Panc1 (cell line): Measurements from ENCODE around the gene GAPT. TPM values are rescaled to one million over a fixed set of nuclear protein-coding genes. Genes with fewer than 3 reads are reported as not detected.

Source experiments
- ATAC-seq: fragments of 200-7000 bp; cut with Tn5 transposase; 2 replicates; pipeline ENCODE4 v1.9.1; 2020; ENCODE audit warnings: mild to moderate bottlenecking, moderate library complexity
- BruUV-seq: library from RNA; stranded (reverse); fragments of 400-500 nt; replicated peaks from 2 replicates; lab custom pipeline; 2021; lab: Mats Ljungman, UMichigan
- CTCF ChIA-PET: fragments of 300-600 bp; sonication (Branson Sonifier 250); formaldehyde crosslinking; loops from one replicate; lab custom pipeline; 2022; ENCODE audit warnings: antibody characterized with exemption; lab: Charles Lee
- POLR2A ChIA-PET: fragments of 300-600 bp; sonication (Branson Sonifier 250); formaldehyde crosslinking; loops from one replicate; lab custom pipeline; 2022; ENCODE audit warnings: antibody characterized with exemption; lab: Charles Lee
- DNase-seq: peaks from one replicate; pipeline ENCODE4 v3.0.0-alpha.2; 2010; ENCODE audit warnings: low read depth, low spot score
- H3K27ac ChIP-seq: 2 replicates; pipeline ENCODE4 v1.5.1; 2011; ENCODE audit warnings: mild to moderate bottlenecking, low read length, inconsistent platforms
- H3K27me3 ChIP-seq: fragments of 200-500 bp; sonication (Bioruptor generic); 2 replicates; pipeline ENCODE4 v1.6.0; 2014; ENCODE audit warnings: low read length, inconsistent platforms; ENCODE audit not compliant: control insufficient read depth, insufficient read depth
- H3K36me3 ChIP-seq: fragments of 200-500 bp; sonication (Bioruptor generic); 2 replicates; pipeline ENCODE4 v1.5.1; 2014; ENCODE audit warnings: inconsistent platforms, mild to moderate bottlenecking, low read length, moderate library complexity; ENCODE audit not compliant: control insufficient read depth, insufficient read depth
- H3K4me1 ChIP-seq: 2 replicates; pipeline ENCODE4 v1.5.1; 2011; ENCODE audit warnings: inconsistent platforms, mild to moderate bottlenecking, low read length, moderate library complexity; ENCODE audit not compliant: control insufficient read depth, insufficient read depth
- H3K4me3 ChIP-seq, 2 experiments: 2 replicates each; pipeline ENCODE4 v1.5.1; 2011 to 2012; ENCODE audit warnings: low read depth in 2 of 2, low read length in 2 of 2, mild to moderate bottlenecking in 2 of 2, inconsistent platforms in 1 of 2, moderate library complexity in 1 of 2
- H3K9me3 ChIP-seq: fragments of 200-500 bp; sonication (Bioruptor generic); 2 replicates; pipeline ENCODE4 v1.5.1; 2014; ENCODE audit warnings: low read depth, mild to moderate bottlenecking, inconsistent platforms, low read length, moderate library complexity; ENCODE audit not compliant: control insufficient read depth, insufficient read depth
- POLR2AphosphoS5 ChIP-seq: IDR thresholded peaks from 2 replicates; pipeline ENCODE4 v1.6.1; 2012; ENCODE audit warnings: mild to moderate bottlenecking, low read depth, low read length, moderate library complexity
- SIN3A ChIP-seq: IDR thresholded peaks from 2 replicates; pipeline ENCODE4 v1.6.1; 2012; ENCODE audit warnings: low read depth, mild to moderate bottlenecking, low read length, moderate library complexity, borderline replicate concordance; ENCODE audit not compliant: insufficient read depth
- TCF7L2 ChIP-seq: IDR thresholded peaks from 2 replicates; pipeline ENCODE4 v1.6.1; 2011; ENCODE audit warnings: mild to moderate bottlenecking, low read depth, low read length, inconsistent platforms
- in situ Hi-C: cut with HindIII; loops from 2 replicates; pipeline ENCODE4 v1.10.0; 2016; ENCODE audit warnings: low sequenced_read_pairs, low pct_unique_long_range_greater_than_20kb
- intact Hi-C: fragments of 100-400 bp; cut with micrococcal nuclease; formaldehyde crosslinking; loops from one replicate; pipeline ENCODE4 v1.10.0; 2022; ENCODE audit not compliant: unreplicated experiment
- total RNA-seq: library from RNA; stranded (reverse); gene quantifications from one replicate; pipeline ENCODE4 v1.2.1, GENCODE V29; 2021; ENCODE audit not compliant: unreplicated experiment
- TF ChIP-seq, protein P1 (sequence below), 2 experiments: IDR thresholded peaks; 2 replicates each; pipeline ENCODE4 v1.6.1; 2011 to 2012; ENCODE audit warnings: low read depth in 2 of 2, control low read depth in 1 of 2, low read length in 1 of 2, mild to moderate bottlenecking in 1 of 2, moderate library complexity in 1 of 2; ENCODE audit not compliant: insufficient read depth in 1 of 2
- TF ChIP-seq, protein P2 (sequence below): fragments of 450-650 bp; IDR thresholded peaks from 2 replicates; pipeline ENCODE4 v1.5.1; 2017; ENCODE audit warnings: mild to moderate bottlenecking

GAPT gene
- total RNA-seq, 1 experiment from 2014 or later, result not detected

DNA sequence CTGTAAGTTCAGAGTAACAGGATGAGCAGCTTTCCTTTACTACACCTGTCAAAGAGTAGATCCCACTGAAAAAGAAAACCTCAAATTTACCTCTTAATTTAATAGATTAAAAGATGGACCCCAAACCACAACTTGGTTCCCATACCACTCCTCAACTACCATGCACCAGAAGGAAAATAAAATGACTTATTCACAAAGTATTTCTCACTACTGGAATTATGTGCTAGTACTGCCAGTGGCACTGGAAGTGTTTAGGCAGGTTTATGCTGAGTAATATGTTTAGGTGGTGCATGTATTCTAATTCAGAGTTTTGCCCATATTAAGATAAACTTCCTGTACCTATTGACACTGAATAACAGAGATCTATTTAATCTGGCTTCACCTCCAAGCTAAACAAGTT lies 37.9 kb upstream of the GAPT start:
- ATAC-seq (no peak), DNase-seq (no peak)
- TF ChIP-seq TCF7L2 (no peak), POLR2AphosphoS5 (peak; percentile 65; the same call in 1 of the 2 replicates)
- H3K4me1 ChIP-seq, result peaks cover 47% of the 10 kb centered on the region
- no TSS peak for BruUV-seq
- ChIA-PET CTCF (no interaction called here), POLR2A (no interaction called here)
- H3K4me3 ChIP-seq, result peak overlapping the region; percentile 87 to 91; a peak in 3 of 4 replicates
- intact Hi-C loops, result loop anchor here (10.0 kb wide), 3 partner anchors 129 to 759 kb away; no protein-coding TSS in a partner anchor
- in situ Hi-C loops, result loop anchor here (25.0 kb wide), 1 partner anchor 966 kb away; the partner anchor contains the start of gene ACTBL2
- no peaks in the 10 kb centered on the region for H3K9me3 ChIP-seq
- H3K27ac ChIP-seq, result peak overlapping the region; percentile 97
- no peaks in the 10 kb centered on the region for H3K27me3 ChIP-seq
- peaks cover 54% of the 10 kb centered on the region for H3K36me3 ChIP-seq

DNA sequence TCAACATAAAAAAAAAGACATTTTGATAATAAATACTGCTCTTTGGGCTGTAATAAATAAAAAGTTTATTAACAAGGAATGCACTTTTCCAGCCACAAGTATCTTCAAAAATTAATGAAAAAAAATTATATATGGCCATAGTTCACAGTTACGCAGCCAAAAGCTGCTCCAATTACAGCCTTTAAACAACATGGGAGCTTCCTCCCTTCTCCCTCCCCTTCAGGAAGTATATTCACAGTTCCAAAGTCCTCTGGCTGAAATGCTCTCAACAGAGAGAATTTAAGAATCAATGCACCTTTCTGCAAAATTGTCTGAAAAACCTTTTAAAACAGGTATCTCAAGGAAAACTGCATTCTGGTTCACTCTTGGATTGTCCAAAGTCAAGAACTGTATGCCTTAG lies 37.2 kb upstream of the GAPT start:
- no TSS peak for BruUV-seq
- Histone ChIP-seq H3K27me3 (no peaks in the 10 kb centered on the region), H3K27ac (peak overlapping the region; percentile 97), H3K4me3 (peak overlapping the region; percentile 87 to 91), H3K4me1 (peaks cover 47% of the 10 kb centered on the region), H3K9me3 (no peaks in the 10 kb centered on the region), H3K36me3 (peaks cover 61% of the 10 kb centered on the region)
- ATAC-seq, result no peak
- no peak for TF ChIP-seq POLR2AphosphoS5
- no peak for TF ChIP-seq TCF7L2
- TF ChIP-seq, protein P1, sequence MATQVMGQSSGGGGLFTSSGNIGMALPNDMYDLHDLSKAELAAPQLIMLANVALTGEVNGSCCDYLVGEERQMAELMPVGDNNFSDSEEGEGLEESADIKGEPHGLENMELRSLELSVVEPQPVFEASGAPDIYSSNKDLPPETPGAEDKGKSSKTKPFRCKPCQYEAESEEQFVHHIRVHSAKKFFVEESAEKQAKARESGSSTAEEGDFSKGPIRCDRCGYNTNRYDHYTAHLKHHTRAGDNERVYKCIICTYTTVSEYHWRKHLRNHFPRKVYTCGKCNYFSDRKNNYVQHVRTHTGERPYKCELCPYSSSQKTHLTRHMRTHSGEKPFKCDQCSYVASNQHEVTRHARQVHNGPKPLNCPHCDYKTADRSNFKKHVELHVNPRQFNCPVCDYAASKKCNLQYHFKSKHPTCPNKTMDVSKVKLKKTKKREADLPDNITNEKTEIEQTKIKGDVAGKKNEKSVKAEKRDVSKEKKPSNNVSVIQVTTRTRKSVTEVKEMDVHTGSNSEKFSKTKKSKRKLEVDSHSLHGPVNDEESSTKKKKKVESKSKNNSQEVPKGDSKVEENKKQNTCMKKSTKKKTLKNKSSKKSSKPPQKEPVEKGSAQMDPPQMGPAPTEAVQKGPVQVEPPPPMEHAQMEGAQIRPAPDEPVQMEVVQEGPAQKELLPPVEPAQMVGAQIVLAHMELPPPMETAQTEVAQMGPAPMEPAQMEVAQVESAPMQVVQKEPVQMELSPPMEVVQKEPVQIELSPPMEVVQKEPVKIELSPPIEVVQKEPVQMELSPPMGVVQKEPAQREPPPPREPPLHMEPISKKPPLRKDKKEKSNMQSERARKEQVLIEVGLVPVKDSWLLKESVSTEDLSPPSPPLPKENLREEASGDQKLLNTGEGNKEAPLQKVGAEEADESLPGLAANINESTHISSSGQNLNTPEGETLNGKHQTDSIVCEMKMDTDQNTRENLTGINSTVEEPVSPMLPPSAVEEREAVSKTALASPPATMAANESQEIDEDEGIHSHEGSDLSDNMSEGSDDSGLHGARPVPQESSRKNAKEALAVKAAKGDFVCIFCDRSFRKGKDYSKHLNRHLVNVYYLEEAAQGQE (IDR thresholded peaks at IDR 0.05; ENCODE audit: insufficient read depth in 1 of 2, low read depth in 2 of 2, low read length in 1 of 2), result no peak
- no peak for TF ChIP-seq SIN3A
- TF ChIP-seq, protein P2, sequence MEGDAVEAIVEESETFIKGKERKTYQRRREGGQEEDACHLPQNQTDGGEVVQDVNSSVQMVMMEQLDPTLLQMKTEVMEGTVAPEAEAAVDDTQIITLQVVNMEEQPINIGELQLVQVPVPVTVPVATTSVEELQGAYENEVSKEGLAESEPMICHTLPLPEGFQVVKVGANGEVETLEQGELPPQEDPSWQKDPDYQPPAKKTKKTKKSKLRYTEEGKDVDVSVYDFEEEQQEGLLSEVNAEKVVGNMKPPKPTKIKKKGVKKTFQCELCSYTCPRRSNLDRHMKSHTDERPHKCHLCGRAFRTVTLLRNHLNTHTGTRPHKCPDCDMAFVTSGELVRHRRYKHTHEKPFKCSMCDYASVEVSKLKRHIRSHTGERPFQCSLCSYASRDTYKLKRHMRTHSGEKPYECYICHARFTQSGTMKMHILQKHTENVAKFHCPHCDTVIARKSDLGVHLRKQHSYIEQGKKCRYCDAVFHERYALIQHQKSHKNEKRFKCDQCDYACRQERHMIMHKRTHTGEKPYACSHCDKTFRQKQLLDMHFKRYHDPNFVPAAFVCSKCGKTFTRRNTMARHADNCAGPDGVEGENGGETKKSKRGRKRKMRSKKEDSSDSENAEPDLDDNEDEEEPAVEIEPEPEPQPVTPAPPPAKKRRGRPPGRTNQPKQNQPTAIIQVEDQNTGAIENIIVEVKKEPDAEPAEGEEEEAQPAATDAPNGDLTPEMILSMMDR, result no peak
- intact Hi-C loops (loop anchor here (10.0 kb wide), 3 partner anchors 129 to 759 kb away; no protein-coding TSS in a partner anchor), in situ Hi-C loops (loop anchor here (25.0 kb wide), 1 partner anchor 967 kb away; the partner anchor contains the start of gene ACTBL2)
- ChIA-PET CTCF (no interaction called here), POLR2A (no interaction called here)
- DNase-seq, result no peak

DNA sequence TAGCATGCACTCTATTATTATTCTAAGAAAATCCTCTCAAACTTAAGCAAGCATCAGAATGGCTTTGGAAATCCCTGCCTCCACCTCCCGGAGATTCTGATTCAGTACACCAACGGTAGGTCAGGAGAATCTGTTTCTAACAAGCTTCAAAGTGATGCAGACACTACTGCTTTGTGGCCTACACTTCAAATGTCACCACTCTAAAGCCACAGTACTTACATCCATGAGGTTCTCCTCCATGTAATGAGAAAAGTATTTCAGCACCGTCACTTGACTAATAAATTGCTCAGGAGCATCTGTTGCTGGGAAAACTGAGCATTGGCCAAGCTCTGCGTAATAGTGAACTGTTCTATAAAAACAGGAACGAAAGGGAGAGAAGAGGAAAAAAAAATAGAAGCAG lies 36.2 kb upstream of the GAPT start:
- peaks cover 47% of the 10 kb centered on the region for H3K4me1 ChIP-seq
- in situ Hi-C loops (loop anchor here (25.0 kb wide), 1 partner anchor 968 kb away; the partner anchor contains the start of gene ACTBL2), intact Hi-C loops (loop anchor here (5.0 to 10.0 kb wide), 4 partner anchors 130 to 760 kb away; no protein-coding TSS in a partner anchor)
- H3K27me3 ChIP-seq, result no peaks in the 10 kb centered on the region
- DNase-seq, result no peak
- ChIA-PET POLR2A (no interaction called here), CTCF (no interaction called here)
- no TSS peak for BruUV-seq
- no peak for ATAC-seq
- H3K9me3 ChIP-seq, result no peaks in the 10 kb centered on the region
- H3K27ac ChIP-seq, result peak overlapping the region; percentile 97
- no peak for TF ChIP-seq TCF7L2
- no peak; the same call in 1 of the 2 replicates for TF ChIP-seq POLR2AphosphoS5
- TF ChIP-seq SIN3A, result no peak
- TF ChIP-seq, protein P1 (IDR thresholded peaks at IDR 0.05; ENCODE audit: insufficient read depth in 1 of 2, low read depth in 2 of 2, low read length in 1 of 2), result no peak
- TF ChIP-seq, protein P2, result no peak
- peak overlapping the region; percentile 87 to 91 for H3K4me3 ChIP-seq
- peaks cover 61% of the 10 kb centered on the region for H3K36me3 ChIP-seq
